Left lung (tissue), 10 donors: ENCODE results near the gene AUTS2. TPM values are rescaled to one million over a fixed set of nuclear protein-coding genes. Genes with fewer than 3 reads are reported as not detected.

Experiments
- ATAC-seq: fragments of 200-7000 bp; cut with Tn5 transposase; one replicate; pipeline ENCODE4 v1.9.1; 2020; ENCODE audit warnings: moderate library complexity
- DNase-seq, 4 donors: peaks; one replicate each; pipeline ENCODE4 v3.0.0-alpha.2; 2013 to 2020
- H3K27ac ChIP-seq, 2 donors: fragments of 200-600 bp; sonication (generic) in 1 of 2; one replicate each; pipeline versions ENCODE4 v1.5.0 to v1.8.0; 2020 to 2021
- H3K27me3 ChIP-seq, 2 donors: fragments of 200-600 bp; sonication (generic) in 1 of 2; one replicate each; pipeline versions ENCODE4 v1.5.0 to v1.8.0; 2020 to 2021
- H3K36me3 ChIP-seq, 2 donors: fragments of 200-600 bp; sonication (generic) in 1 of 2; one replicate each; pipeline versions ENCODE4 v1.5.0 to v1.8.0; 2020 to 2021
- H3K4me1 ChIP-seq, 2 donors: fragments of 200-600 bp; one replicate each; pipeline ENCODE4 v1.8.0; 2021
- H3K4me3 ChIP-seq, 2 donors: fragments of 200-600 bp; sonication (generic) in 1 of 2; one replicate each; pipeline versions ENCODE4 v1.5.0 to v1.8.0; 2020 to 2021; ENCODE audit warnings: mild to moderate bottlenecking in 1 of 2
- H3K9me3 ChIP-seq, 2 donors: fragments of 200-600 bp; sonication (generic) in 1 of 2; one replicate each; pipeline versions ENCODE4 v1.5.0 to v1.8.0; 2020 to 2021
- intact Hi-C, 2 donors: fragments of 100-400 bp; cut with DNase I; formaldehyde crosslinking; loops; one replicate each; pipeline versions ENCODE4 v1.11.2 to v1.14.2; 2022
- polyA plus RNA-seq, 6 donors: library from polyadenylated mRNA; unstranded; fragments of 120-200 nt; gene quantifications; one replicate each; pipeline ENCODE4 v1.2.1, GENCODE V29; 2013; ENCODE audit not compliant: insufficient read length in 6 of 6
- total RNA-seq, 2 donors: library from RNA; stranded (reverse); fragmentation: NEBNext Ultra II Directional; extraction: Animal tissue kit (Norgen Biotek cat#: 25700); gene quantifications; one replicate each; pipeline ENCODE4 v1.2.1, GENCODE V29; 2021
- TF ChIP-seq, protein P1 (sequence below), 2 donors: fragments of 200-600 bp; sonication (generic) in 1 of 2; IDR thresholded peaks; one replicate each; pipeline versions ENCODE4 v1.5.0 to v1.8.0; 2021; ENCODE audit warnings: antibody characterized with exemption in 2 of 2
- donor health status: DM: no; HTN: yes; CAD: no.
- donor health status: DM: no; HTN: no; CAD: no.

AUTS2 gene
- total and polyA plus RNA-seq, 8 donors: 40.4 to 119 (median 103) TPM

DNA sequence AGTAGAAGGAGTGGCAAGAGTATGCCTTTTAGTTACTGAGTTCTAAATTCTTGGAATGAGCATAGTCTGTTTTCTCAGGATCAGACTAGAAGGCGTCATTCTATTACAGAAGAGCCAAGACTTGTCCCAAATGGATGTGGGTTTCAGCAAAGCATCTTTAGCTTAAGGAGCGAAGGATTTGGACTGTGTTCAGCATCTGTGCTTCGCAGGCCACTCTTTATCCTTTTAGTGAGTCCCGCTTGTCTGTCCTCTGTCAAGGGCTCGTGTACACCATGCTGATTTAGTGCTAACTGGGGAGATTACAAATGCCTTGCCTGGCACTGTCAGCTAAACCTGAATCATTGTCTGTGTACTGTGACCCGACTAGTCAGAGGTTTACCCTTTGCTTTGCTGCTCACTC lies 465.7 kb downstream of the AUTS2 start:
- H3K4me3 ChIP-seq: no peak overlapping the region
- TF ChIP-seq, protein P1, sequence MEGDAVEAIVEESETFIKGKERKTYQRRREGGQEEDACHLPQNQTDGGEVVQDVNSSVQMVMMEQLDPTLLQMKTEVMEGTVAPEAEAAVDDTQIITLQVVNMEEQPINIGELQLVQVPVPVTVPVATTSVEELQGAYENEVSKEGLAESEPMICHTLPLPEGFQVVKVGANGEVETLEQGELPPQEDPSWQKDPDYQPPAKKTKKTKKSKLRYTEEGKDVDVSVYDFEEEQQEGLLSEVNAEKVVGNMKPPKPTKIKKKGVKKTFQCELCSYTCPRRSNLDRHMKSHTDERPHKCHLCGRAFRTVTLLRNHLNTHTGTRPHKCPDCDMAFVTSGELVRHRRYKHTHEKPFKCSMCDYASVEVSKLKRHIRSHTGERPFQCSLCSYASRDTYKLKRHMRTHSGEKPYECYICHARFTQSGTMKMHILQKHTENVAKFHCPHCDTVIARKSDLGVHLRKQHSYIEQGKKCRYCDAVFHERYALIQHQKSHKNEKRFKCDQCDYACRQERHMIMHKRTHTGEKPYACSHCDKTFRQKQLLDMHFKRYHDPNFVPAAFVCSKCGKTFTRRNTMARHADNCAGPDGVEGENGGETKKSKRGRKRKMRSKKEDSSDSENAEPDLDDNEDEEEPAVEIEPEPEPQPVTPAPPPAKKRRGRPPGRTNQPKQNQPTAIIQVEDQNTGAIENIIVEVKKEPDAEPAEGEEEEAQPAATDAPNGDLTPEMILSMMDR (IDR thresholded peaks at IDR 0.05): no peak
- DNase-seq: no peak
- H3K4me1 ChIP-seq: no peaks in the 10 kb centered on the region
- no peak for ATAC-seq
- H3K9me3 ChIP-seq: no peaks in the 10 kb centered on the region
- H3K27ac ChIP-seq: no peak overlapping the region
- no peaks in the 10 kb centered on the region for H3K36me3 ChIP-seq
- intact Hi-C loops: no loop called here
- no peaks in the 10 kb centered on the region for H3K27me3 ChIP-seq

DNA sequence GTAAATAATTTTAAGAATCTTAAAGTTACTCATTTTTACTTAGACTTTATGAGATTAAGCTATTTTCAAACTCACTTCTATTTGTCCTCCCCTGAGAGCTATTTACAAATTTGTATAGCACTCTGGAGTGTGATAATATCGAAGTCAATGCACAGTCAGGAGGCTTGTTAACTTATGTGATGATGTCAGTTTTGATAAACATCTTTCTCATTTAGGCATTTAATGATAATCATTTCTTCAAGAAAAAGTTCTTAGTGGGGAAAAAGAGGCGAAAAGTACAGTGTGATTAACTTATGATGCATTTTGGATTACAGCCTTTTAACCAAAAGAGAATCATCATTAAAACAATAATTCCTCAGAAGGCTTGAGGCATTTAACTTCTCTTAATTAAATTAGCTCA lies 468.6 kb downstream of the AUTS2 start:
- H3K27me3 ChIP-seq: no peaks in the 10 kb centered on the region
- H3K4me1 ChIP-seq: no peaks in the 10 kb centered on the region
- TF ChIP-seq, protein P1 (IDR thresholded peaks at IDR 0.05): no peak
- intact Hi-C loops: no loop called here
- H3K27ac ChIP-seq: no peak overlapping the region
- no peak overlapping the region for H3K4me3 ChIP-seq
- ATAC-seq (no peak), DNase-seq (no peak)
- H3K36me3 ChIP-seq: no peaks in the 10 kb centered on the region
- no peaks in the 10 kb centered on the region for H3K9me3 ChIP-seq

DNA sequence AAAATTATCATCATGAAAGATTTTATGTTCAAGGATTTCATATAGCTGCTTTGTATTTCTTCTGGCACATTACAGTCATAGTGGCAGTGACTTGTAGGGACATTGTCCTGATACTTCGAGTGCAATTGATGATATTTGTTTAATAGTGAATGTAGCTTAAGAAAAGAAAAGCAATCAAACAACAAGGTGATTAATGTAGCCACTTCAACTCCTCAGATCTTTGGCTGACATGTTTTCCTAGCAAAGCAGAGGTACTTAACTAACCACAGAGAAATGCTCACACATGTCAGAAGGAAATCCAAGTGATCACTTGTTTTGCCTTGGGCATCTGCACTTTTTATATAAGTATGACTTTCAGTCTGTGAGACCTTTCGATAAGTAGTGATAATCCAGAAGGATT lies 470.3 kb downstream of the AUTS2 start:
- intact Hi-C loops: no loop called here
- no peaks in the 10 kb centered on the region for H3K4me1 ChIP-seq
- H3K36me3 ChIP-seq: no peaks in the 10 kb centered on the region
- no peak overlapping the region for H3K4me3 ChIP-seq
- TF ChIP-seq, protein P1 (IDR thresholded peaks at IDR 0.05): no peak
- no peak overlapping the region for H3K27ac ChIP-seq
- no peaks in the 10 kb centered on the region for H3K9me3 ChIP-seq
- DNase-seq (no peak), ATAC-seq (peak; percentile 58)
- H3K27me3 ChIP-seq: no peaks in the 10 kb centered on the region

DNA sequence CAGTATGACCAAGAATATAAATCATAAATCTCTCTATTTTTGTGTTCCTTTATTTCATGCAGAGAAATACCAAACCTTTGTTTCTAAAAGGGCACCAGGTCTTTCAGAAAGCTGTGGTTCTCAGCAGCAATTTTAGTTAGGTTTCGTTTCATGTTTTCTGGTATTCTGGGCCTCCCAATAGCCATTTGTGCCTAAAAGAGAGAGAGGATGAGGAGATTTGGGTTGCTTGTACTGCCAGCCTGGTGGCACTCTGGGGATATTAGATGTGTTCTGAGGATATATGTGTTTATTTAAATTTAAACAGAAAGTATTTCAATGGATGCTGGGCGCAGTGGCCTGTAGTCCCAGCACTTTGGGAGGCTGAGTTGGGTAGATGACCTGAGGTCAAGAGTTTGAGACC lies 471.7 kb downstream of the AUTS2 start:
- Histone ChIP-seq H3K36me3 (no peaks in the 10 kb centered on the region), H3K4me1 (no peaks in the 10 kb centered on the region), H3K4me3 (no peak overlapping the region), H3K27ac (no peak overlapping the region), H3K9me3 (no peaks in the 10 kb centered on the region), H3K27me3 (no peaks in the 10 kb centered on the region)
- intact Hi-C loops: no loop called here
- DNase-seq (no peak), ATAC-seq (no peak)
- TF ChIP-seq, protein P1 (IDR thresholded peaks at IDR 0.05): no peak

DNA sequence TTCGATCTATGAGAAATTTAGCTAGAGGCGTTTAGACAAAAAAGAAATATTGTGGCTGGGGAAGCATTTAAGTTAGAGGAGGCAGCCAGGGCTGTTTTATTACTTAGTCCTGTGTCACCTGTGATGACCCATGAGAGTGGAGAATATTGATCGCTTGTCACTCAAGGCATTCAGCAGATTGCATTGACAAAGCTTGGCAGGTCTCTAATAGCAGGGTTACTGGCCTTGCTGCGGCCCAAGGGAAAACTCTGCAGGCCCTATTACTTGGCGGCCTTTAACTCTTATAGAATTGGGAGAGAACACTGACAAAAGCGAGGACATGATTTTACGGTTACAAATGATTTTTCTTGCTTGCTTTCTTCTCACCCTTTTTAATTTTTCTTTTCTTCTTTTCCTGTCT lies 473.5 kb downstream of the AUTS2 start:
- Histone ChIP-seq H3K4me1 (no peaks in the 10 kb centered on the region), H3K27me3 (no peaks in the 10 kb centered on the region), H3K4me3 (no peak overlapping the region), H3K36me3 (no peaks in the 10 kb centered on the region), H3K27ac (no peak overlapping the region), H3K9me3 (no peaks in the 10 kb centered on the region)
- TF ChIP-seq, protein P1 (IDR thresholded peaks at IDR 0.05): no peak
- no peak for DNase-seq
- intact Hi-C loops: no loop called here
- no peak for ATAC-seq
